Stimulated activated CD4-positive, alpha-beta T cell treated with anti-CD3 and anti-CD28 coated beads, Interleukin-2, amount 100 ng/mL, for 24 hours (primary cell): ENCODE results near the gene CREBRF.
"Not testable (repeated sequence)": the region's sequence is repeated elsewhere in the genome, so short reads cannot be mapped to it uniquely, and the experiment has no call there.

ENCODE experiments used
- DNase-seq, 2 donors: peaks; one replicate each; pipeline ENCODE4 v3.0.0-alpha.2; 2020

The CREBRF gene, protein sequence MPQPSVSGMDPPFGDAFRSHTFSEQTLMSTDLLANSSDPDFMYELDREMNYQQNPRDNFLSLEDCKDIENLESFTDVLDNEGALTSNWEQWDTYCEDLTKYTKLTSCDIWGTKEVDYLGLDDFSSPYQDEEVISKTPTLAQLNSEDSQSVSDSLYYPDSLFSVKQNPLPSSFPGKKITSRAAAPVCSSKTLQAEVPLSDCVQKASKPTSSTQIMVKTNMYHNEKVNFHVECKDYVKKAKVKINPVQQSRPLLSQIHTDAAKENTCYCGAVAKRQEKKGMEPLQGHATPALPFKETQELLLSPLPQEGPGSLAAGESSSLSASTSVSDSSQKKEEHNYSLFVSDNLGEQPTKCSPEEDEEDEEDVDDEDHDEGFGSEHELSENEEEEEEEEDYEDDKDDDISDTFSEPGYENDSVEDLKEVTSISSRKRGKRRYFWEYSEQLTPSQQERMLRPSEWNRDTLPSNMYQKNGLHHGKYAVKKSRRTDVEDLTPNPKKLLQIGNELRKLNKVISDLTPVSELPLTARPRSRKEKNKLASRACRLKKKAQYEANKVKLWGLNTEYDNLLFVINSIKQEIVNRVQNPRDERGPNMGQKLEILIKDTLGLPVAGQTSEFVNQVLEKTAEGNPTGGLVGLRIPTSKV

GRCh38 chr5:173055983-173056782 lies at the start of gene CREBRF:
Gene CREBRF (plus strand): TSS chr5:173056352. CDS start chr5:173080776, 24,424 bp downstream.
- DNase-seq, result peak; percentile 97

- peak; percentile 20 to 27 for DNase-seq
Observed at GRCh38 chr5:173010021-173010420, 46.1 kb upstream of the CREBRF start.

GRCh38 chr5:173010547-173011464 lies 45.3 kb upstream of the CREBRF start:
- DNase-seq, result no peak

DNA sequence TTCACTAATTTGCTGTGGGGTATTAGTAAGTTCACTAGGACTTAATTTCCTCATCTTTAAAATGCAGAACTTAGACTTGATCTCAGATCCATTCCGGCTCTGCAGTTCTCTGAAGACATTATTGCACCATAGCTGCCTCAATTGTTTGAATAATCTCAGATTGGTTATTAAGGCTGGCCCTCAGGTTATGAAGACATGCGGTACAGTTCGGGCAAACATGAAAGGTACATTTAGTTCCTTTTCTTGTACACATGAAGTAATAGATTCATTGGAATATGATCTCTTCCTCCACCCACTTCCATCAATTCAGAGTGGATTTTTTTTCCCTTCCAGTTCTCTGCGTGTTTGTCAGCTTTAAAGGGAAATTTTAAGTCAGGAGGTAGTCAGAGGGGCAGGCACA lies 44.6 kb upstream of the CREBRF start:
- DNase-seq, result no peak

- no peak for DNase-seq
Observed at GRCh38 chr5:173012882-173013281, 43.3 kb upstream of the CREBRF start.

DNA sequence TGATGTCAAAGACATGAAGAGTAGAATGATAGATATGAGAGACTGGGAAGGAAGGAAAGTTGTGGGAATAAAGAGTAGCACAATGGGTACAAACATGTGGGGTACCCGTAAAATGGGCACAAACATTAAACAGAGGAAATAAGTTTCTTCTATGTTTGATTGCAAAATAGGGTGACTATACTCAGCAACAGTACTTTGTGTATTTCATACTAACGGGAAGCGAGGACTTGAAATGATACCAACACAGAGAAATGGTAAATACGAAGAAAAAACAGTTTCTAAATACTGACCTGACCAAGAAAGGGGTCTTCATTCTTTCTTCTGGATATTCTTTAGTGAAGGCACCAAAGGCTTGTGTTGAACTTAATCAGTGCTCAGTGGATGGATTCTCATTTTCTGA lies 41.5 kb upstream of the CREBRF start:
- DNase-seq, result no peak

- DNase-seq, result no peak
Observed at GRCh38 chr5:173015192-173015591, 41.0 kb upstream of the CREBRF start.

- DNase-seq, result no peak
Observed at GRCh38 chr5:173015598-173016455, 40.3 kb upstream of the CREBRF start.

DNA sequence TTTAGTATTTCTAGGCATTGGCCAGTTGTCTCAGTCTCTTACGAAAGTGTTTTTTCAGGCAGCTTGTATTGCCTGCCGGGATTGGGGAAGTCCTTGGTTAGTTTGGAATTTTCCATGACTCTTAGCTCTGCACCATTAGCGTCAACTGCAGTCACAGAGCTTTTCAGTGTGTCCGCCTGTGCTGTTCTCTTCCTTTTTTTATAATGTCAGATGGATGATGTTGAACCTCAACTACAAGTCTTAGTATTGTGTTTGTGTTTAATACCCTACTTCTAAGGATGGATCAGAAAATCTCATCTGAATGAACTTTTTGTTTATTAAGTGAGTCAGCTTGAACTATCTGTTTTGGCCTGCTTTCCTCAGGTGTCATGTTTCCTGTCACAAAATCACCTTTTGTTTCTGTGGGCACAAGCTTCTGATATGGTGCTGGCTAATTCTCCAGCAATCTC lies 39.5 kb upstream of the CREBRF start:
- no peak for DNase-seq

DNA sequence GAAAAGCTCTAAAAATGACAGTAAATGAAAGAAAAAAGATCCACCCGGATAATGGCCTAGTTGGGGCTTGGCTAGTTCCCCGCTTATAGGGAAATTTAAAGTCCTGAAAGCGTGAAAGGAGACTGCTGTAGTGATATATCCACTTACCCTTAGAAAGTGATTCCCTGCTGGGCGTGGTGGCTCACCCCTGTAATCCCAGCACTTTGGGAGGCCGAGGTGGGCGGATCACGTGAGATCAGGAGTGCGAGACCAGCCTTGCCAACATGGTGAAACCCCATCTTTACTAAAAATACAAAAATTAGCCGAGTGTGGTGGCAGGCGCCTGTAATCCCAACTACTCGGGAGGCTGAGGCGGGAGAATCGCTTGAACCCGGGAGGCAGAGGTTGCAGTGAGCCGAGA lies 39.1 kb upstream of the CREBRF start:
- DNase-seq, result not testable (repeated sequence)

DNA sequence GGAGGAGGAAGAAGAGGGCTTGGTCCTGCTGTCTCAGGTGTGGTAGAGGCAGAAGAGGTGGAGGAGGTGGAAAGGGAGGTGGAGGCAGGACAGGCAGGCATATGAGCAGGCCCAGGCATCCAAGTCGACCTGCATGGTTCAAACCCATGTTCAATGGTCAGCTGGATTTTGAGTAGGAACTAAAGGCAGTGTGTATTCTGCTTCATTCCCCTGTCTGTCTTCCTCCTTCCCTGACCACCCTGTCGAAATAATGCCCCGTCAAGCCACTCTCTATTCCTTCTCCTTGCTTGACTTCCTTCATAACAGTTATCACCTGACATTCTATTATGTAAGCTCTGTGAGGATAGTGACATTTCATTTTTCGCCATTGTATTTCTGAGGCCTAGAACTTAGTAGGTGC lies 37.8 kb upstream of the CREBRF start:
- no peak for DNase-seq

DNA sequence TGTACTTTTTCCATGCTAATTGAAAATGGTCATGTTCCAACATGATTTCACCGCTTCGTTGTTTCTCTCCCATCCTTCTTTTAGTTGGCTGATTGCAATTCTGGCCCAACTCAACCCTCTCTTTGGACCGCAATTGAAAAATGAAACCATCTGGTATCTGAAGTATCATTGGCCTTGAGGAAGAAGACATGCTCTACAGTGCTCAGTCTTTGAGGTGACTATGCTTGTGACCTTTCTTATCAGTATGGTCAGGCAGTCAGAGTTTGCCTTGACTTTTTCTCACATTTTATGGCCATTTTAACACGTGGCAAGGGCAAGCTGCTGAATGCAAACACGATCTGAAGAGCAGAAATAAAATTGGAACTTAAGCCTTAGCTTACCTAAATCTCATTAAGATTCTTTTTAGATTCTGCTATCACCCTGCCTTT lies 36.0 kb upstream of the CREBRF start:
- no peak for DNase-seq

GRCh38 chr5:173020643-173021042 lies 35.5 kb upstream of the CREBRF start:
- no peak for DNase-seq

- DNase-seq, result no peak
Observed at GRCh38 chr5:173025651-173026050, 30.5 kb upstream of the CREBRF start.

- no peak for DNase-seq
Observed at GRCh38 chr5:173027905-173028304, 28.2 kb upstream of the CREBRF start.

GRCh38 chr5:173028811-173029327 lies 27.3 kb upstream of the CREBRF start:
- DNase-seq, result no peak

- DNase-seq, result no peak
Observed at GRCh38 chr5:173029499-173029921, 26.6 kb upstream of the CREBRF start.

- not testable (repeated sequence) for DNase-seq
Observed at GRCh38 chr5:173032096-173032495, 24.1 kb upstream of the CREBRF start.

GRCh38 chr5:173032730-173033129 lies 23.4 kb upstream of the CREBRF start:
- DNase-seq, result no peak

GRCh38 chr5:173033923-173034322 lies 22.2 kb upstream of the CREBRF start:
- DNase-seq, result no peak
